ENCODE measurements around the gene SLC36A2. TPM values are rescaled to one million over a fixed set of nuclear protein-coding genes. Genes with fewer than 3 reads are reported as not detected.

Gene SLC36A2
- total RNA-seq, 1 experiment from 2014 or later: not detected

DNA sequence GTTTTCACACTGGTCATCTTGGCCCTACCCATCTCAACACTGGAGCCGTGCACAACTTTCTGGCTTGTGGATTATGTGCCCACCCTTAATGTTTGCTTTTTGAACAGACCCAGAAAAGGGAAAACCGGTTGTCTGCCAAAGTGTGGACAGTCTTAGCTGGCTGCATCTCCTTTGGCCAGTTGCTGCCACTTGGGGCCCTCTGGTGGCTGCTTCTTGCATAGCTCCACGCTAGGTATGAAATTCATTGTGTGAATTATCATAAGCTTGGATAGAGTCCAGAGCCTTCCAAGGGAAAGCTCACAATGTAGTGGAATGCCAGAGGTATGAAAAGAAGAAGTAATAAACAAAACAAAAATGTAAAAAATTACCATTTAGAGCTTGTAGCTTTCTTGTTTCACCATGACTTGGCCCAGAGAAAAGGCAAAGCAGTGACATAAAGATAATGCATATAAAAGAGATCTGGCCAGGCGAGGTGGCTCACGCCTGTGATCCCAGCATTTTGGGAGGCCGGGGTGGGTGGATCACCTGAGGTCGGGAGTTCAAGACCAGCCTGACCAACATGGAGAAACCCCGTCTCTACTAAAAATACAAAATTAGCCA, 31.3 kb downstream of the SLC36A2 start:
- Mint-ChIP-seq H3K4me1 (ENCODE audit: low read depth, unreplicated experiment) (peaks cover 13% of the 10 kb centered on the region), H3K36me3 (ENCODE audit: insufficient read depth, unreplicated experiment) (no peaks in the 10 kb centered on the region), H3K9me3 (ENCODE audit: unreplicated experiment) (no peaks in the 10 kb centered on the region), H3K27ac (ENCODE audit: unreplicated experiment) (no peak overlapping the region), H3K27me3 (ENCODE audit: insufficient read depth, unreplicated experiment) (no peaks in the 10 kb centered on the region), H3K4me3 (ENCODE audit: unreplicated experiment) (no peak overlapping the region)
- Histone ChIP-seq H3K4me1 (peaks cover 8% of the 10 kb centered on the region; the same call in 1 of the 2 replicates), H3K4me3 (ENCODE audit: low read depth, low read length) (no peak overlapping the region), H3K9me3 (no peaks in the 10 kb centered on the region), H3K36me3 (ENCODE audit: control insufficient read depth, insufficient read depth, low read length) (no peaks in the 10 kb centered on the region), H3K27me3 (replicated peaks; ENCODE audit: control insufficient read depth, insufficient read depth, low read length) (no peaks in the 10 kb centered on the region)
- ChIA-PET CTCF (interaction anchor here (0.5 to 1.5 kb wide), 11 partner anchors 10 to 447 kb away, joined by 3 to 19 read pairs (median 5); partner anchors contain the start of genes ANXA6, CCDC69, GM2A and SLC36A1), POLR2A (no interaction called here)
- TF ChIP-seq, protein P1, sequence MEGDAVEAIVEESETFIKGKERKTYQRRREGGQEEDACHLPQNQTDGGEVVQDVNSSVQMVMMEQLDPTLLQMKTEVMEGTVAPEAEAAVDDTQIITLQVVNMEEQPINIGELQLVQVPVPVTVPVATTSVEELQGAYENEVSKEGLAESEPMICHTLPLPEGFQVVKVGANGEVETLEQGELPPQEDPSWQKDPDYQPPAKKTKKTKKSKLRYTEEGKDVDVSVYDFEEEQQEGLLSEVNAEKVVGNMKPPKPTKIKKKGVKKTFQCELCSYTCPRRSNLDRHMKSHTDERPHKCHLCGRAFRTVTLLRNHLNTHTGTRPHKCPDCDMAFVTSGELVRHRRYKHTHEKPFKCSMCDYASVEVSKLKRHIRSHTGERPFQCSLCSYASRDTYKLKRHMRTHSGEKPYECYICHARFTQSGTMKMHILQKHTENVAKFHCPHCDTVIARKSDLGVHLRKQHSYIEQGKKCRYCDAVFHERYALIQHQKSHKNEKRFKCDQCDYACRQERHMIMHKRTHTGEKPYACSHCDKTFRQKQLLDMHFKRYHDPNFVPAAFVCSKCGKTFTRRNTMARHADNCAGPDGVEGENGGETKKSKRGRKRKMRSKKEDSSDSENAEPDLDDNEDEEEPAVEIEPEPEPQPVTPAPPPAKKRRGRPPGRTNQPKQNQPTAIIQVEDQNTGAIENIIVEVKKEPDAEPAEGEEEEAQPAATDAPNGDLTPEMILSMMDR (IDR thresholded peaks at IDR 0.05; ENCODE audit: insufficient read depth in 1 of 2, low read depth in 1 of 2, low read length in 1 of 2, severe bottlenecking in 1 of 2, unreplicated experiment in 1 of 2): peak; percentile 89 to 92
- no TSS peak for BruUV-seq (replicated peaks)
- peak; percentile 74 to 81 for DNase-seq
- intact Hi-C loops (cut with micrococcal nuclease; ENCODE audit: unreplicated experiment): loop anchor here (1.0 to 10.0 kb wide), 6 partner anchors 28 to 336 kb away; partner anchors contain the start of gene GM2A

DNA sequence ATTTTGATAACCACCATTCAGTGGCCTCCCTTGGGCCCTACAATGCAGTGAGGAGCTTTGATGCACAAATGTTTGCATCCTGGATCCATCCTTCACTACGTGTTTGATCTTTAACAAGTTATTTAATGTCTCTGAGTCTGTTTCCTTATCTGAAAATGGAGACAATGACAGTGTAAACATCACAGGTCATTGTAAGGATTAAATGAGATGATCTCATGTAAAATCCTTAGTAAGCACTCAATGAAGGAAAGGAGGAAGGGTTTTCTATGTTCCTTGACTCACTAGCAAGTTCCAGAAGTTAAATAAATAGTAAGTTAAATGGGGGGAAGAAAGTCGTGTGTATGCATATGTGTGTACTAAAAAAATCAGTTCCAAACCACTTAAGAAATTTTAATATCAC, 34.0 kb downstream of the SLC36A2 start:
- Mint-ChIP-seq H3K36me3 (ENCODE audit: insufficient read depth, unreplicated experiment) (no peaks in the 10 kb centered on the region), H3K27me3 (ENCODE audit: insufficient read depth, unreplicated experiment) (peaks cover 1% of the 10 kb centered on the region), H3K9me3 (ENCODE audit: unreplicated experiment) (no peaks in the 10 kb centered on the region), H3K4me1 (ENCODE audit: low read depth, unreplicated experiment) (peaks cover 13% of the 10 kb centered on the region), H3K4me3 (ENCODE audit: unreplicated experiment) (no peak overlapping the region), H3K27ac (ENCODE audit: unreplicated experiment) (no peak overlapping the region)
- Histone ChIP-seq H3K4me1 (peaks cover 8% of the 10 kb centered on the region; the same call in 1 of the 2 replicates), H3K9me3 (no peaks in the 10 kb centered on the region), H3K27me3 (replicated peaks; ENCODE audit: control insufficient read depth, insufficient read depth, low read length) (no peaks in the 10 kb centered on the region), H3K4me3 (ENCODE audit: low read depth, low read length) (no peak overlapping the region), H3K36me3 (ENCODE audit: control insufficient read depth, insufficient read depth, low read length) (no peaks in the 10 kb centered on the region)
- intact Hi-C loops (cut with micrococcal nuclease; ENCODE audit: unreplicated experiment): loop anchor here (10.0 kb wide), 1 partner anchor 309 kb away; no protein-coding TSS in a partner anchor
- no TSS peak for BruUV-seq (replicated peaks)
- TF ChIP-seq, protein P1 (IDR thresholded peaks at IDR 0.05; ENCODE audit: insufficient read depth in 1 of 2, low read depth in 1 of 2, low read length in 1 of 2, severe bottlenecking in 1 of 2, unreplicated experiment in 1 of 2): no peak
- POLR2A ChIA-PET: no interaction called here
- no peak for DNase-seq
- CTCF ChIA-PET: interaction anchor here (0.9 kb wide), 1 partner anchor 15 kb away, joined by 3 read pairs; no protein-coding TSS in a partner anchor

DNA sequence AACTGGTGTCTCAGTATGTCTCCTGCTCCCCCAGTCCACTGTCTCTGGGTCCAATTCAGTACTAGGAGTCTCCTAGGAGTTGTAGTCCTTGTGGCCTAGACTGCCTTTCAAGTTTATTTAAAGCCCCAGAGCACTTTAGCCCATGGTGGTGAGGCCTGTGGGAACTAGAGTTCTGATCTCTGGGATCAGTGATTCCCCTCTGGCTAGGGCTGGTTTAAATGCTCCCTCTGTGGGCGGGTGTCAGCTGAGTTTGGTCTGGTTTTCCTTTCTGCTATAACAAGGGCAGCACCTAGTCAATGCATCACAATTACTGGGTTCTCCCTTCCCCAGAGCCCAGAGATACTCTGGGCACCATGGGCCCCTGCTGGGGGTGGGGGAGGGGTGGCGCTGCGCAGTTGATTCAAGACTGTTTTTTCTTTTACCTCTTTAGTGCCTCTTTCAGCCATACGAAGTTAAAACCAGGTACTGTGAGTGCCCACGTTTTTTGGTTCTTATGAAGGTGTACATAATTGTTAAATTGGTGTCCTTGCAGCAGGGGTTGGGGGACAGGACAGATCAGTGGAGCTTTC, 34.5 kb downstream of the SLC36A2 start:
- TF ChIP-seq, protein P1 (IDR thresholded peaks at IDR 0.05; ENCODE audit: insufficient read depth in 1 of 2, low read depth in 1 of 2, low read length in 1 of 2, severe bottlenecking in 1 of 2, unreplicated experiment in 1 of 2): no peak
- Histone ChIP-seq H3K4me3 (ENCODE audit: low read depth, low read length) (no peak overlapping the region), H3K27me3 (replicated peaks; ENCODE audit: control insufficient read depth, insufficient read depth, low read length) (no peaks in the 10 kb centered on the region), H3K9me3 (no peaks in the 10 kb centered on the region), H3K4me1 (peaks cover 8% of the 10 kb centered on the region; the same call in 1 of the 2 replicates), H3K36me3 (ENCODE audit: control insufficient read depth, insufficient read depth, low read length) (no peaks in the 10 kb centered on the region)
- Mint-ChIP-seq H3K27me3 (ENCODE audit: insufficient read depth, unreplicated experiment) (peaks cover 2% of the 10 kb centered on the region), H3K9me3 (ENCODE audit: unreplicated experiment) (no peaks in the 10 kb centered on the region), H3K4me1 (ENCODE audit: low read depth, unreplicated experiment) (peaks cover 13% of the 10 kb centered on the region), H3K4me3 (ENCODE audit: unreplicated experiment) (no peak overlapping the region), H3K27ac (ENCODE audit: unreplicated experiment) (no peak overlapping the region), H3K36me3 (ENCODE audit: insufficient read depth, unreplicated experiment) (no peaks in the 10 kb centered on the region)
- CTCF ChIA-PET: no interaction called here
- no peak for DNase-seq
- intact Hi-C loops (cut with micrococcal nuclease; ENCODE audit: unreplicated experiment): loop anchor here (10.0 kb wide), 1 partner anchor 308 kb away; no protein-coding TSS in a partner anchor
- BruUV-seq (replicated peaks): no TSS peak
- POLR2A ChIA-PET: no interaction called here
